ENCODE data around the gene ZNF100. TPM values are rescaled to one million over a fixed set of nuclear protein-coding genes. Genes with fewer than 3 reads are reported as not detected.
"Not testable (repeated sequence)": the region's sequence is repeated elsewhere in the genome, so short reads cannot be mapped to it uniquely, and the experiment has no call there.

The ZNF100 gene
- total and polyA plus RNA-seq, 5 donors from 2014 or later = 4.3 to 11.4 (median 8.8) TPM

- Mint-ChIP-seq H3K4me1 (peaks cover 0 to 3% (median 2%) of the 10 kb centered on the region in 4 donors), H3K36me3 (no peaks in the 10 kb centered on the region), H3K4me3 (no peak overlapping the region), H3K9me3 (peaks cover 0 to 10% (median 5%) of the 10 kb centered on the region in 7 donors), H3K27me3 (no peaks in the 10 kb centered on the region), H3K27ac (no peak overlapping the region)
- DNase-seq (no peak), ATAC-seq (ENCODE audit: low read depth in 2 of 2) (no peak)
- peaks cover 0 to 6% of the 10 kb centered on the region in 2 experiments for H3K9me3 ChIP-seq (ENCODE audit: control insufficient read depth in 2 of 2, low read length in 2 of 2)
- H3K4me3 ChIP-seq (ENCODE audit: low read depth, low read length) = no peak overlapping the region
- H3K36me3 ChIP-seq (ENCODE audit: control insufficient read depth, insufficient read depth, low read length) = no peaks in the 10 kb centered on the region
- H3K27me3 ChIP-seq (ENCODE audit: control insufficient read depth, insufficient read depth, low read length) = no peaks in the 10 kb centered on the region
- no peaks in the 10 kb centered on the region for H3K4me1 ChIP-seq (ENCODE audit: control insufficient read depth, insufficient read depth, low read length, poor library complexity, severe bottlenecking)
- H3K27ac ChIP-seq (ENCODE audit: insufficient read depth, low read length, poor library complexity, severe bottlenecking) = no peak overlapping the region
Measured at GRCh38 chr19:21680026-21680425, 87.4 kb downstream of the ZNF100 start.

GRCh38 chr19:21677696-21678418 lies 89.5 kb downstream of the ZNF100 start:
- H3K36me3 Mint-ChIP-seq = no peaks in the 10 kb centered on the region
- ATAC-seq (ENCODE audit: low read depth in 2 of 2) = peak in 1 of 2 donors; percentile 31
- peaks cover 0 to 3% (median 2%) of the 10 kb centered on the region in 4 donors for H3K4me1 Mint-ChIP-seq
- H3K36me3 ChIP-seq (ENCODE audit: control insufficient read depth, insufficient read depth, low read length) = no peaks in the 10 kb centered on the region
- no peaks in the 10 kb centered on the region for H3K27me3 ChIP-seq (ENCODE audit: control insufficient read depth, insufficient read depth, low read length)
- no peaks in the 10 kb centered on the region for H3K4me1 ChIP-seq (ENCODE audit: control insufficient read depth, insufficient read depth, low read length, poor library complexity, severe bottlenecking)
- H3K9me3 Mint-ChIP-seq = peaks cover 0 to 11% (median 6%) of the 10 kb centered on the region in 7 donors
- H3K27ac ChIP-seq (ENCODE audit: insufficient read depth, low read length, poor library complexity, severe bottlenecking) = no peak overlapping the region
- H3K9me3 ChIP-seq (ENCODE audit: control insufficient read depth in 2 of 2, low read length in 2 of 2) = peaks cover 0 to 6% of the 10 kb centered on the region in 2 experiments
- H3K4me3 Mint-ChIP-seq = peak overlapping the region in 2 of 4 donors; percentile 26 to 38
- no peak overlapping the region for H3K4me3 ChIP-seq (ENCODE audit: low read depth, low read length)
- DNase-seq = no peak
- no peak overlapping the region for H3K27ac Mint-ChIP-seq
- no peaks in the 10 kb centered on the region for H3K27me3 Mint-ChIP-seq

GRCh38 chr19:21674454-21674853 lies 92.9 kb downstream of the ZNF100 start:
- peaks cover 0 to 6% (median 4%) of the 10 kb centered on the region in 7 donors for H3K9me3 Mint-ChIP-seq
- H3K27ac Mint-ChIP-seq = no peak overlapping the region

GRCh38 chr19:21673479-21673878 lies 93.9 kb downstream of the ZNF100 start:
- H3K27me3 Mint-ChIP-seq; H3K36me3 ChIP-seq (ENCODE audit: control insufficient read depth, insufficient read depth, low read length); H3K9me3 Mint-ChIP-seq; ATAC-seq (ENCODE audit: low read depth in 2 of 2); DNase-seq; H3K4me1 Mint-ChIP-seq; H3K4me1 ChIP-seq (ENCODE audit: control insufficient read depth, insufficient read depth, low read length, poor library complexity, severe bottlenecking); H3K9me3 ChIP-seq (ENCODE audit: control insufficient read depth in 2 of 2, low read length in 2 of 2); H3K27ac Mint-ChIP-seq; H3K4me3 ChIP-seq (ENCODE audit: low read depth, low read length); H3K27ac ChIP-seq (ENCODE audit: insufficient read depth, low read length, poor library complexity, severe bottlenecking); H3K27me3 ChIP-seq (ENCODE audit: control insufficient read depth, insufficient read depth, low read length); H3K4me3 Mint-ChIP-seq; H3K36me3 Mint-ChIP-seq: not testable (repeated sequence)

More at GRCh38 chr19:21674454-21674853, 92.9 kb downstream of the ZNF100 start:
- H3K4me1 ChIP-seq (ENCODE audit: control insufficient read depth, insufficient read depth, low read length, poor library complexity, severe bottlenecking) = no peaks in the 10 kb centered on the region
- H3K27ac ChIP-seq (ENCODE audit: insufficient read depth, low read length, poor library complexity, severe bottlenecking) = no peak overlapping the region
- no peaks in the 10 kb centered on the region for H3K27me3 ChIP-seq (ENCODE audit: control insufficient read depth, insufficient read depth, low read length)
- H3K4me3 Mint-ChIP-seq = no peak overlapping the region
- H3K4me3 ChIP-seq (ENCODE audit: low read depth, low read length) = no peak overlapping the region
- ATAC-seq (ENCODE audit: low read depth in 2 of 2) (no peak), DNase-seq (no peak)
- H3K4me1 Mint-ChIP-seq = peaks cover 0 to 3% (median 2%) of the 10 kb centered on the region in 4 donors
- H3K36me3 ChIP-seq (ENCODE audit: control insufficient read depth, insufficient read depth, low read length) = no peaks in the 10 kb centered on the region
- no peaks in the 10 kb centered on the region for H3K9me3 ChIP-seq (ENCODE audit: control insufficient read depth in 2 of 2, low read length in 2 of 2)
- H3K27me3 Mint-ChIP-seq = no peaks in the 10 kb centered on the region
- H3K36me3 Mint-ChIP-seq = no peaks in the 10 kb centered on the region

Other genes with a start within 250 kb of the ZNF100 start
- 25.6 TPM for gene ZNF43, start 68.6 kb upstream of the ZNF100 start, total RNA-seq
- gene ZNF43, start 68.6 kb upstream of the ZNF100 start, polyA plus RNA-seq = 10 to 100 TPM; 12.2 to 15.4 (median 13.9) TPM
- 1.0 TPM for gene ZNF208, start 243.4 kb upstream of the ZNF100 start, total RNA-seq
- gene ZNF208, start 243.4 kb upstream of the ZNF100 start, polyA plus RNA-seq = 1 to 10 TPM in 1 of 4 donors, under 1 TPM in 2, not detected in 1; 0.47 to 1.3 (median 0.72) TPM